Measurements from ENCODE around the gene CMKLR1. TPM values are rescaled to one million over a fixed set of nuclear protein-coding genes. Genes with fewer than 3 reads are reported as not detected.

Gene CMKLR1
- polyA plus RNA-seq, 1 of the 3 experiments (the other 2 are of a cell fraction), result 0.15 TPM

DNA sequence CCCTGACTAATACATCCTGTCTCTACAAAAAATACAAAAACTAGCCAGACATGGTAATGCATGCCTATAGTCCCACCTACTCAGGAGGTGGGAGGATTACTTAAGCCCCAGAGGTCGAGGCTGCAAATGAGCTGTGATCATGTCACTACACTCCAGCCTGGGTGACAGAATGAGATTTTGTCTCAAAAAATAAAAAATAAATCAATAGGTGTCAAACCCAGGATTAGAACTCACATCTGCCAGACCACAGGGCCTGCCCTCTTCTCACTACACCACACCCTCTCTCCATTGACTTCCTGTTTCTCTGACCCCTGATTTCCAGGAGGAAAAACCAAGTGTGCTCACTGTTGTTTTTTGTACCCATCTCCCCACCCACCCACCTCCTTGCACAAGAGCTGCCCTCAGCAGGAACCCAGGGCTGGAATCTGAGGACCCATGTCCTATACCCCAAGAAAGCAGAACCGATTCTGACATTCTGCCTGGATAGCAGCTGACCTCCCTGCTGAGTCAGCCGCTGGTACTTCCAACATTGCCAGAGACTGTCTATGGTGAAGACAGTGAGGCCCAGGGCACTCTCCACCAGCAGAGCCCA is 6.2 kb downstream of the CMKLR1 start:
- CTCF ChIA-PET, result interaction anchor here (0.5 to 1.4 kb wide), 4 partner anchors 12 to 988 kb away, joined by 3 to 5 read pairs (median 4); no protein-coding TSS in a partner anchor
- peaks cover 0 to 2% of the 10 kb centered on the region in 2 experiments for H3K36me3 ChIP-seq (replicated peaks in 1 of 2; ENCODE audit: control insufficient read depth in 1 of 2, insufficient read depth in 2 of 2, low read length in 1 of 2)
- no peak overlapping the region for H3K4me2 ChIP-seq

DNA sequence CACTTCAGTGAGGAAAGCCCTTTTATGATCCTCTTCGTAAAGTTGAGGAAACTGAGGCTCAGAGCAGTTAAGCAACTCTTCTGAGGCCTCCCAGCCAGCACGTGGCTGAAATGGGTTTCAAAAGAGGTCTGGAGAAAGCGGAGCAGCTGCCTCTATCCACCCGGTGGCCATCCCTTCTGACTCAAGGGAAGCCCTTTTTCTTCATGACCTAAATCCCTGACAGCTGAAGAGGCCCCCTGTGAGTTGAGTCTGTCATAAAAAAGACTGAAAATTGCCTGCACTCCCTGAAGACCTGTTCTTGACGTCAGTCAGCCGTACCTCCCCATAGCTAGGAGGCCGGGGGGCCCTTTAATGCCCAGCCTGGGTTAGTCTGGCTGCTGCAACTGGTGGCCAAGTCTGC is 10.7 kb downstream of the CMKLR1 start:
- no peak for TF ChIP-seq GABPA (IDR thresholded peaks at IDR 0.05; ENCODE audit: low read depth)
- TF ChIP-seq, protein P1, sequence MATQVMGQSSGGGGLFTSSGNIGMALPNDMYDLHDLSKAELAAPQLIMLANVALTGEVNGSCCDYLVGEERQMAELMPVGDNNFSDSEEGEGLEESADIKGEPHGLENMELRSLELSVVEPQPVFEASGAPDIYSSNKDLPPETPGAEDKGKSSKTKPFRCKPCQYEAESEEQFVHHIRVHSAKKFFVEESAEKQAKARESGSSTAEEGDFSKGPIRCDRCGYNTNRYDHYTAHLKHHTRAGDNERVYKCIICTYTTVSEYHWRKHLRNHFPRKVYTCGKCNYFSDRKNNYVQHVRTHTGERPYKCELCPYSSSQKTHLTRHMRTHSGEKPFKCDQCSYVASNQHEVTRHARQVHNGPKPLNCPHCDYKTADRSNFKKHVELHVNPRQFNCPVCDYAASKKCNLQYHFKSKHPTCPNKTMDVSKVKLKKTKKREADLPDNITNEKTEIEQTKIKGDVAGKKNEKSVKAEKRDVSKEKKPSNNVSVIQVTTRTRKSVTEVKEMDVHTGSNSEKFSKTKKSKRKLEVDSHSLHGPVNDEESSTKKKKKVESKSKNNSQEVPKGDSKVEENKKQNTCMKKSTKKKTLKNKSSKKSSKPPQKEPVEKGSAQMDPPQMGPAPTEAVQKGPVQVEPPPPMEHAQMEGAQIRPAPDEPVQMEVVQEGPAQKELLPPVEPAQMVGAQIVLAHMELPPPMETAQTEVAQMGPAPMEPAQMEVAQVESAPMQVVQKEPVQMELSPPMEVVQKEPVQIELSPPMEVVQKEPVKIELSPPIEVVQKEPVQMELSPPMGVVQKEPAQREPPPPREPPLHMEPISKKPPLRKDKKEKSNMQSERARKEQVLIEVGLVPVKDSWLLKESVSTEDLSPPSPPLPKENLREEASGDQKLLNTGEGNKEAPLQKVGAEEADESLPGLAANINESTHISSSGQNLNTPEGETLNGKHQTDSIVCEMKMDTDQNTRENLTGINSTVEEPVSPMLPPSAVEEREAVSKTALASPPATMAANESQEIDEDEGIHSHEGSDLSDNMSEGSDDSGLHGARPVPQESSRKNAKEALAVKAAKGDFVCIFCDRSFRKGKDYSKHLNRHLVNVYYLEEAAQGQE (IDR thresholded peaks at IDR 0.05; ENCODE audit: low read depth, low read length), result no peak
- no peak for TF ChIP-seq FOSL2 (IDR thresholded peaks at IDR 0.05; ENCODE audit: borderline replicate concordance, low read depth)
- no peak for TF ChIP-seq RFX5 (IDR thresholded peaks at IDR 0.05; ENCODE audit: low read length)
- TF ChIP-seq ELF1 (IDR thresholded peaks at IDR 0.05), result no peak
- no peak for TF ChIP-seq FOXM1 (IDR thresholded peaks at IDR 0.05; ENCODE audit: low read depth)
- TF ChIP-seq, protein P2, sequence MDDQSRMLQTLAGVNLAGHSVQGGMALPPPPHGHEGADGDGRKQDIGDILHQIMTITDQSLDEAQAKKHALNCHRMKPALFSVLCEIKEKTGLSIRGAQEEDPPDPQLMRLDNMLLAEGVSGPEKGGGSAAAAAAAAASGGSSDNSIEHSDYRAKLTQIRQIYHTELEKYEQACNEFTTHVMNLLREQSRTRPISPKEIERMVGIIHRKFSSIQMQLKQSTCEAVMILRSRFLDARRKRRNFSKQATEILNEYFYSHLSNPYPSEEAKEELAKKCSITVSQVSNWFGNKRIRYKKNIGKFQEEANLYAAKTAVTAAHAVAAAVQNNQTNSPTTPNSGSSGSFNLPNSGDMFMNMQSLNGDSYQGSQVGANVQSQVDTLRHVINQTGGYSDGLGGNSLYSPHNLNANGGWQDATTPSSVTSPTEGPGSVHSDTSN (IDR thresholded peaks at IDR 0.05), result no peak
- TF ChIP-seq MXI1 (IDR thresholded peaks at IDR 0.05; ENCODE audit: low read depth, low read length), result no peak
- TF ChIP-seq MEF2A (IDR thresholded peaks at IDR 0.05; ENCODE audit: borderline replicate concordance, low read depth), result no peak
- no peak for TF ChIP-seq TEAD4 (IDR thresholded peaks at IDR 0.05; ENCODE audit: borderline replicate concordance, insufficient read depth)
- no peak for TF ChIP-seq SIN3A (IDR thresholded peaks at IDR 0.05; ENCODE audit: borderline replicate concordance, low read depth, low read length)
- Histone ChIP-seq H3K79me2 (ENCODE audit: insufficient read depth) (no peaks in the 10 kb centered on the region), H4K20me1 (ENCODE audit: insufficient read depth) (no peaks in the 10 kb centered on the region), H3F3A (replicated peaks; ENCODE audit: insufficient read depth) (no peaks in the 10 kb centered on the region), H3K9me2 (no peaks in the 10 kb centered on the region), H3K27me3 (ENCODE audit: insufficient read depth) (no peaks in the 10 kb centered on the region), H3K9me3 (no peaks in the 10 kb centered on the region), H3K36me3 (replicated peaks in 1 of 2; ENCODE audit: control insufficient read depth in 1 of 2, insufficient read depth in 2 of 2, low read length in 1 of 2) (peaks cover 0 to 2% of the 10 kb centered on the region in 2 experiments), H3K4me3 (ENCODE audit: low read depth in 2 of 2, low read length in 1 of 2) (no peak overlapping the region), H3K4me2 (no peak overlapping the region), H2AFZ (ENCODE audit: low read depth) (no peak overlapping the region), H3K9ac (no peak overlapping the region), H3K27ac (ENCODE audit: low read depth in 2 of 2, low read length in 1 of 2) (peak overlapping the region in 1 of 2 experiments; percentile 50; a peak in 2 of 4 replicates), H3K4me1 (ENCODE audit: control insufficient read depth in 1 of 2, insufficient read depth in 2 of 2, low read depth in 1 of 2, low read length in 1 of 2) (peaks cover 0 to 33% of the 10 kb centered on the region in 2 experiments; a peak in 2 of 4 replicates)
- WGBS (ENCODE audit: low lambda C conversion rate), result 31% methylated on average over 6 of the region's 7 CpGs
- no peak for DNase-seq
- POLR2A ChIA-PET, result no interaction called here
- CTCF ChIA-PET, result interaction anchor here (4.1 kb wide), 1 partner anchor 129 kb away, joined by 12 read pairs; no protein-coding TSS in a partner anchor

More for the DNA sequence above, 6.2 kb downstream of the CMKLR1 start:
- no peaks in the 10 kb centered on the region for H3K79me2 ChIP-seq (ENCODE audit: insufficient read depth)
- peak overlapping the region in 1 of 2 experiments; percentile 24; a peak in 1 of 4 replicates for H3K27ac ChIP-seq (ENCODE audit: low read depth in 2 of 2, low read length in 1 of 2)
- DNase-seq, result no peak
- H3K4me3 ChIP-seq (ENCODE audit: low read depth in 2 of 2, low read length in 1 of 2), result no peak overlapping the region
- H3K9ac ChIP-seq, result no peak overlapping the region
- H2AFZ ChIP-seq (ENCODE audit: low read depth), result no peak overlapping the region
- H3F3A ChIP-seq (replicated peaks; ENCODE audit: insufficient read depth), result no peaks in the 10 kb centered on the region
- H3K27me3 ChIP-seq (ENCODE audit: insufficient read depth), result no peaks in the 10 kb centered on the region
- 23% methylated on average over 2 of the region's 3 CpGs for WGBS (ENCODE audit: low lambda C conversion rate)
- POLR2A ChIA-PET, result no interaction called here
- H3K4me1 ChIP-seq (ENCODE audit: control insufficient read depth in 1 of 2, insufficient read depth in 2 of 2, low read depth in 1 of 2, low read length in 1 of 2), result peaks cover 0 to 42% of the 10 kb centered on the region in 2 experiments; a peak in 2 of 4 replicates
- TF ChIP-seq FOXJ3 (CRISPR knock-in tag; IDR thresholded peaks at IDR 0.05) (no peak), EZH2phosphoT487 (IDR thresholded peaks at IDR 0.05; ENCODE audit: borderline replicate concordance, low read depth) (no peak), EP300 (IDR thresholded peaks at IDR 0.05; ENCODE audit: borderline replicate concordance in 1 of 2, low read depth in 1 of 2, low read length in 1 of 2) (no peak), ELF1 (IDR thresholded peaks at IDR 0.05) (no peak), RCOR1 (IDR thresholded peaks at IDR 0.05; ENCODE audit: low read length) (no peak), MEF2A (IDR thresholded peaks at IDR 0.05; ENCODE audit: borderline replicate concordance, low read depth) (no peak), RAD21 (IDR thresholded peaks at IDR 0.05; ENCODE audit: low read length) (no peak), FOSL2 (IDR thresholded peaks at IDR 0.05; ENCODE audit: borderline replicate concordance, low read depth) (no peak), GATA2 (CRISPR knock-in tag; IDR thresholded peaks at IDR 0.05) (no peak), MXI1 (IDR thresholded peaks at IDR 0.05; ENCODE audit: low read depth, low read length) (no peak), GABPA (IDR thresholded peaks at IDR 0.05; ENCODE audit: low read depth) (no peak), TEAD4 (IDR thresholded peaks at IDR 0.05; ENCODE audit: borderline replicate concordance, insufficient read depth) (no peak), YY1 (IDR thresholded peaks at IDR 0.05; ENCODE audit: low read depth) (no peak), CHD2 (IDR thresholded peaks at IDR 0.05; ENCODE audit: low read length, partially characterized antibody) (no peak)
- TF ChIP-seq, protein P3, sequence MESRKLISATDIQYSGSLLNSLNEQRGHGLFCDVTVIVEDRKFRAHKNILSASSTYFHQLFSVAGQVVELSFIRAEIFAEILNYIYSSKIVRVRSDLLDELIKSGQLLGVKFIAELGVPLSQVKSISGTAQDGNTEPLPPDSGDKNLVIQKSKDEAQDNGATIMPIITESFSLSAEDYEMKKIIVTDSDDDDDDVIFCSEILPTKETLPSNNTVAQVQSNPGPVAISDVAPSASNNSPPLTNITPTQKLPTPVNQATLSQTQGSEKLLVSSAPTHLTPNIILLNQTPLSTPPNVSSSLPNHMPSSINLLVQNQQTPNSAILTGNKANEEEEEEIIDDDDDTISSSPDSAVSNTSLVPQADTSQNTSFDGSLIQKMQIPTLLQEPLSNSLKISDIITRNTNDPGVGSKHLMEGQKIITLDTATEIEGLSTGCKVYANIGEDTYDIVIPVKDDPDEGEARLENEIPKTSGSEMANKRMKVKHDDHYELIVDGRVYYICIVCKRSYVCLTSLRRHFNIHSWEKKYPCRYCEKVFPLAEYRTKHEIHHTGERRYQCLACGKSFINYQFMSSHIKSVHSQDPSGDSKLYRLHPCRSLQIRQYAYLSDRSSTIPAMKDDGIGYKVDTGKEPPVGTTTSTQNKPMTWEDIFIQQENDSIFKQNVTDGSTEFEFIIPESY (IDR thresholded peaks at IDR 0.05; ENCODE audit: borderline replicate concordance, low read depth), result no peak
- TF ChIP-seq, protein P2 (IDR thresholded peaks at IDR 0.05), result no peak
- no peaks in the 10 kb centered on the region for H4K20me1 ChIP-seq (ENCODE audit: insufficient read depth)
- H3K9me3 ChIP-seq, result no peaks in the 10 kb centered on the region
- no peaks in the 10 kb centered on the region for H3K9me2 ChIP-seq

Measured in SK-N-SH (cell line).